ENCODE measurements around the gene FTCD. TPM values are rescaled to one million over a fixed set of nuclear protein-coding genes. Genes with fewer than 3 reads are reported as not detected.

Gene FTCD
- total and polyA plus RNA-seq, 2 of the 4 experiments (the other 2 are of a cell fraction), result 0.55 TPM; not detected in 1

DNA sequence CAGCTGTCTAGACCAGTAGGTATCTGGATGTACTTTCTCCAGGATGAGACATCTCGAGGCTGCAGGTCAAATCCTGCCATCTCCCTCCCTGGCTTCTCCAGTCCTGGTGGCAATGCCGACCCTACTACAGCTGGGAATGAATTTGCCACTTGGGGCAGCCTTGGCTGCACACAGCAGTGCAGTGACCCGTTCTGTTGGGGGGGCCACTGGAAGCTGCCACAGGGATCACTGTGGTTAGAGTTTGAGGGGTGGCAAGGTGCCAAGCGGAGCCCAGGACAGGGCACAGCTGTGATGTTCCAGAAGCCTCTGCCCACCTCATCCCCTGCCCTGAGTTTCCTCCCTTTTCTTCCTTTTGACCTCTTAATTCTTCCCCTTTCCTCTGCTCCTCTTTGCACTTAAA is 40.4 kb downstream of the FTCD start (continued):
- no peak for TF ChIP-seq RFX5 (IDR thresholded peaks at IDR 0.05; ENCODE audit: low read depth, low read length)
- TF ChIP-seq RCOR1 (IDR thresholded peaks at IDR 0.05; ENCODE audit: insufficient replicate concordance, low read length), result no peak
- no peak for TF ChIP-seq MAFK (IDR thresholded peaks at IDR 0.05; ENCODE audit: low read depth, low read length)

GRCh38 chr21:46113497-46114176 is 41.7 kb downstream of the FTCD start:
- Histone ChIP-seq H3K27ac (ENCODE audit: insufficient read depth, low read length) (no peak overlapping the region), H3K36me3 (ENCODE audit: control insufficient read depth, insufficient read depth, low read length) (peaks cover 93% of the 10 kb centered on the region), H3K18ac (ENCODE audit: low read depth, low read length) (no peak overlapping the region), H3K9ac (ENCODE audit: low read depth, low read length) (no peak overlapping the region), H3K14ac (replicated peaks; ENCODE audit: low read depth, low read length) (no peak overlapping the region), H4K20me1 (ENCODE audit: insufficient read depth, low read length) (peaks cover 83% of the 10 kb centered on the region), H2BK5ac (ENCODE audit: low read depth, low read length, poor library complexity, severe bottlenecking) (no peak overlapping the region), H3K4me1 (ENCODE audit: control insufficient read depth, insufficient read depth, low read length) (peaks cover 2% of the 10 kb centered on the region; the same call in 1 of the 2 replicates), H3K79me1 (ENCODE audit: low read depth in 1 of 2, low read length in 2 of 2) (peaks cover 24 to 82% of the 10 kb centered on the region in 2 experiments), H2AK9ac (replicated peaks; ENCODE audit: low read depth, low read length, poor library complexity) (peak overlapping the region; percentile 65), H3K4me2 (ENCODE audit: low read depth, low read length) (no peak overlapping the region), H3K23ac (ENCODE audit: low read depth, low read length) (no peak overlapping the region), H3K9me1 (ENCODE audit: insufficient read depth, low read length) (peaks cover 5% of the 10 kb centered on the region; the same call in 1 of the 2 replicates), H3K9me3 (ENCODE audit: control insufficient read depth, insufficient read depth, low read length) (peaks cover 5% of the 10 kb centered on the region), H2AK5ac (ENCODE audit: low read depth, low read length) (no peak overlapping the region), H3K27me3 (ENCODE audit: control insufficient read depth, insufficient read depth, low read length) (no peaks in the 10 kb centered on the region), H4K8ac (ENCODE audit: low read depth in 2 of 2, low read length in 2 of 2) (no peak overlapping the region), H3K56ac (ENCODE audit: extremely low read depth, insufficient read depth, low read length) (no peak overlapping the region), H4K91ac (ENCODE audit: insufficient read depth, low read depth, low read length) (no peak overlapping the region), H2AFZ (replicated peaks; ENCODE audit: low read length, poor library complexity) (peak overlapping the region; percentile 51), H3K4me3 (ENCODE audit: insufficient read depth, low read depth, low read length) (no peak overlapping the region), H4K5ac (ENCODE audit: low read depth, low read length) (no peak overlapping the region), H2BK20ac (ENCODE audit: low read depth, low read length) (no peak overlapping the region; the same call in 1 of the 2 replicates), H2BK120ac (ENCODE audit: low read depth, low read length) (no peak overlapping the region), H3K4ac (ENCODE audit: low read depth, low read length) (no peak overlapping the region), H2BK15ac (ENCODE audit: low read depth, low read length) (no peak overlapping the region)
- no TSS peak for BruUV-seq (replicated peaks)
- dilution Hi-C loops (cut with HindIII; ENCODE audit: low sequenced_read_pairs, unreplicated experiment) (no loop called here), intact Hi-C loops (cut with micrococcal nuclease) (no loop called here), in situ Hi-C loops (cut with MboI; ENCODE audit: low sequenced_read_pairs) (no loop called here)
- no peak for DNase-seq
- ATAC-seq (ENCODE audit: low read depth), result no peak
- POLR2A ChIA-PET (ENCODE audit: unreplicated experiment), result interaction anchor here (0.7 kb wide), 1 partner anchor 11 kb away, joined by 3 read pairs; no protein-coding TSS in a partner anchor
- CTCF ChIA-PET, result interaction anchor here (1.3 kb wide), 1 partner anchor 140 kb away, joined by 3 read pairs; no protein-coding TSS in a partner anchor
- 90% methylated on average over 7 of the region's 16 CpGs; no CpG with 5 or more reads in 1 of the 2 experiments for WGBS, 2 experiments (ENCODE audit: extremely low coverage in 2 of 2, insufficient read length in 1 of 2)
- TF ChIP-seq MAZ (IDR thresholded peaks at IDR 0.05; ENCODE audit: borderline replicate concordance, low read depth, low read length) (no peak), USF2 (IDR thresholded peaks at IDR 0.05; ENCODE audit: low read depth, low read length) (no peak), RCOR1 (IDR thresholded peaks at IDR 0.05; ENCODE audit: insufficient replicate concordance, low read length) (no peak), RAD21 (IDR thresholded peaks at IDR 0.05; ENCODE audit: low read length) (no peak), ELK1 (IDR thresholded peaks at IDR 0.05; ENCODE audit: borderline replicate concordance, low read depth, low read length) (no peak), BHLHE40 (IDR thresholded peaks at IDR 0.05; ENCODE audit: low read depth, low read length) (no peak), RFX5 (IDR thresholded peaks at IDR 0.05; ENCODE audit: low read depth, low read length) (no peak), SMC3 (IDR thresholded peaks at IDR 0.05; ENCODE audit: low read depth, low read length) (no peak), MXI1 (IDR thresholded peaks at IDR 0.05; ENCODE audit: borderline replicate concordance, low read depth, low read length) (no peak), MAFK (IDR thresholded peaks at IDR 0.05; ENCODE audit: low read depth, low read length) (no peak), CEBPB (IDR thresholded peaks at IDR 0.05; ENCODE audit: low read depth, low read length) (no peak), CHD1 (IDR thresholded peaks at IDR 0.05; ENCODE audit: low read depth, low read length) (no peak), FOS (IDR thresholded peaks at IDR 0.05; ENCODE audit: low read depth, low read length) (no peak)
